ENCODE data around the gene DTX1.

The DTX1 gene

GRCh38 chr12:113055594-113056380 lies 743 bp upstream of the DTX1 start:
- DNase-seq = no peak

- no peak for DNase-seq
These were observed 224 bp upstream of the DTX1 start for GRCh38 chr12:113056381-113056630.

- DNase-seq = no peak
These were observed 1.3 kb downstream of the DTX1 start for GRCh38 chr12:113057565-113058485.

GRCh38 chr12:113058553-113058952 lies 2.0 kb downstream of the DTX1 start:
- DNase-seq = no peak

GRCh38 chr12:113059071-113059595 lies 2.6 kb downstream of the DTX1 start:
- no peak for DNase-seq

GRCh38 chr12:113060336-113060960 lies 3.9 kb downstream of the DTX1 start:
- no peak for DNase-seq

GRCh38 chr12:113061061-113061694 lies 4.6 kb downstream of the DTX1 start:
- no peak for DNase-seq

- DNase-seq = no peak
These were observed 6.2 kb downstream of the DTX1 start for GRCh38 chr12:113062502-113063395.

- DNase-seq = no peak
These were observed 7.1 kb downstream of the DTX1 start for GRCh38 chr12:113063396-113064350.

- DNase-seq = no peak
These were observed 8.0 kb downstream of the DTX1 start for GRCh38 chr12:113064395-113065125.

GRCh38 chr12:113065126-113066007 lies 8.8 kb downstream of the DTX1 start:
- DNase-seq = no peak

- DNase-seq = no peak
These were observed 10.4 kb downstream of the DTX1 start for GRCh38 chr12:113066813-113067400.

- DNase-seq = no peak
These were observed 11.7 kb downstream of the DTX1 start for GRCh38 chr12:113067987-113068935.

GRCh38 chr12:113069149-113069548 lies 12.6 kb downstream of the DTX1 start:
- no peak for DNase-seq

- DNase-seq = no peak
These were observed 13.2 kb downstream of the DTX1 start for GRCh38 chr12:113069751-113070116.

GRCh38 chr12:113070117-113070906 lies 13.8 kb downstream of the DTX1 start:
- no peak for DNase-seq

Data from NCI-H1048 (cell line).